ENCODE data around the gene RAB9A. TPM values are rescaled to one million over a fixed set of nuclear protein-coding genes. Genes with fewer than 3 reads are reported as not detected.
A peak's percentile ranks its signal among the peaks of the same experiment; 100 is the strongest.

Gene RAB9A
- polyA plus RNA-seq, 3 donors, result 17.9 to 38.1 (median 30.8) TPM

DNA sequence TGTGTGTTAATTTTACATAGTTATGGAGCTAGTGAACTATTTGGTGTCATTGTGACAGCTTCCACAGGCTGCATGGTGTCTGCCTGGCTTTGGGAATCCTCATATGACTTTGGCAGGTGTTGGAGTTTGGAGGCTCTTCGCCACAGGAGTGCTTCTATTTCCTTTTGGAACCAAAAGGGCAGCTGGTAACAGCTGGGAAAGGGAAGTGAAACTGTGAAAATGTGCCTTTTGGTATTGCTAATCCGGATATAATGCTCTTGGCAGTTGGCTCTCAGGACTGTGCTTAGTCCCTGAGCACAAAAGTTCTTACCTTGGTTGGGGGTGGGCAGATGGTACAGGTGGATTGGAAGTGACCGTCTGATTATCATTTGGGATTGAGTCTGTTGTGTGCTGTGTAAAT is 63.7 kb downstream of the RAB9A start:
- peak overlapping the region in 1 of 2 donors; percentile 39 for H3K27ac ChIP-seq (ENCODE audit: low read depth in 1 of 2, low read length in 2 of 2)
- no peak overlapping the region for H3K4me3 ChIP-seq (replicated peaks in 1 of 3; ENCODE audit: low read depth in 2 of 3, low read length in 3 of 3)
- Mint-ChIP-seq H3K27me3 (ENCODE audit: low read depth in 3 of 3) (peaks cover 0 to 3% (median 0%) of the 10 kb centered on the region in 3 donors), H3K4me3 (peak overlapping the region in 1 of 2 donors; percentile 16), H3K27ac (peak overlapping the region; percentile 51 to 92 (median 77)), H3K36me3 (peaks cover 5 to 11% of the 10 kb centered on the region in 2 donors), H3K4me1 (peaks cover 33% of the 10 kb centered on the region), H3K9me3 (peaks cover 0 to 3% (median 0%) of the 10 kb centered on the region in 7 donors)
- H3K9ac ChIP-seq (ENCODE audit: insufficient read depth, low read length, poor library complexity, severe bottlenecking), result no peak overlapping the region
- H4K20me1 ChIP-seq (ENCODE audit: insufficient read depth, low read length), result no peaks in the 10 kb centered on the region
- no peak overlapping the region for H2AFZ ChIP-seq (ENCODE audit: insufficient read depth, low read depth, low read length, poor library complexity, severe bottlenecking)
- H3K79me2 ChIP-seq (ENCODE audit: insufficient read depth, low read length), result peaks cover 4% of the 10 kb centered on the region
- no peak overlapping the region for H3K4me2 ChIP-seq (replicated peaks; ENCODE audit: extremely low read depth, low read length, poor library complexity, severe bottlenecking)
- TF ChIP-seq, protein P1, sequence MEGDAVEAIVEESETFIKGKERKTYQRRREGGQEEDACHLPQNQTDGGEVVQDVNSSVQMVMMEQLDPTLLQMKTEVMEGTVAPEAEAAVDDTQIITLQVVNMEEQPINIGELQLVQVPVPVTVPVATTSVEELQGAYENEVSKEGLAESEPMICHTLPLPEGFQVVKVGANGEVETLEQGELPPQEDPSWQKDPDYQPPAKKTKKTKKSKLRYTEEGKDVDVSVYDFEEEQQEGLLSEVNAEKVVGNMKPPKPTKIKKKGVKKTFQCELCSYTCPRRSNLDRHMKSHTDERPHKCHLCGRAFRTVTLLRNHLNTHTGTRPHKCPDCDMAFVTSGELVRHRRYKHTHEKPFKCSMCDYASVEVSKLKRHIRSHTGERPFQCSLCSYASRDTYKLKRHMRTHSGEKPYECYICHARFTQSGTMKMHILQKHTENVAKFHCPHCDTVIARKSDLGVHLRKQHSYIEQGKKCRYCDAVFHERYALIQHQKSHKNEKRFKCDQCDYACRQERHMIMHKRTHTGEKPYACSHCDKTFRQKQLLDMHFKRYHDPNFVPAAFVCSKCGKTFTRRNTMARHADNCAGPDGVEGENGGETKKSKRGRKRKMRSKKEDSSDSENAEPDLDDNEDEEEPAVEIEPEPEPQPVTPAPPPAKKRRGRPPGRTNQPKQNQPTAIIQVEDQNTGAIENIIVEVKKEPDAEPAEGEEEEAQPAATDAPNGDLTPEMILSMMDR (IDR thresholded peaks at IDR 0.05), result no peak
- intact Hi-C loops (cut with micrococcal nuclease), result no loop called here
- peaks cover 28 to 30% of the 10 kb centered on the region in 2 donors for H3K4me1 ChIP-seq (ENCODE audit: control insufficient read depth in 1 of 2, insufficient read depth in 2 of 2, low read length in 2 of 2)
- no peaks in the 10 kb centered on the region for H3K27me3 ChIP-seq (ENCODE audit: control insufficient read depth in 2 of 2, insufficient read depth in 2 of 2, low read length in 2 of 2)
- DNase-seq, result peak; percentile 34 to 72 (median 65)
- 25% methylated on average over 1 of the region's 3 CpGs for WGBS (ENCODE audit: insufficient coverage)
- no peaks in the 10 kb centered on the region for H3K9me3 ChIP-seq (replicated peaks in 1 of 2; ENCODE audit: control insufficient read depth in 1 of 2, insufficient read depth in 1 of 2, low read length in 2 of 2)
- peaks cover 4 to 5% of the 10 kb centered on the region in 2 donors for H3K36me3 ChIP-seq (replicated peaks in 1 of 2; ENCODE audit: control insufficient read depth in 1 of 2, insufficient read depth in 2 of 2, low read length in 2 of 2)

DNA sequence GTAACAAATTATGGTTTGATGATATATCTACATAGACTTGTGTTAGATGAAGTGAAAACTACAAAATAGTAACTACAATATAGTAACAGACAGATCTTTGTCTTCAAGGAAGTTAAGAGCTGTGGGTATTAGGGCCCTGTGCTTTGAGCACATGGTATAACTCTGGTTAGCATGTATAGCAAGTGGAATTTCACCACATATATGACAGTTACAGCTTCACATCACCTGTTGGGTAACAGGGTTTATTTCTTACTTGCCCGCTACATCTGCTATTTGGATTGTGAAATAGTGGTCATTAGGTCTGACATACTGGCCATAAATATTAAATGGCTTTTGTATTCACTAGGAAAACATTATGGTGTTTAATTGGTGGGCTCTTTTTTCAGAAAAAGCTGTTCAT is 65.8 kb downstream of the RAB9A start:
- Histone ChIP-seq H3K4me1 (ENCODE audit: control insufficient read depth in 1 of 2, insufficient read depth in 2 of 2, low read length in 2 of 2) (peaks cover 42 to 45% of the 10 kb centered on the region in 2 donors), H3K27me3 (ENCODE audit: control insufficient read depth in 2 of 2, insufficient read depth in 2 of 2, low read length in 2 of 2) (no peaks in the 10 kb centered on the region), H3K4me3 (replicated peaks in 1 of 3; ENCODE audit: low read depth in 2 of 3, low read length in 3 of 3) (no peak overlapping the region), H2AFZ (ENCODE audit: insufficient read depth, low read depth, low read length, poor library complexity, severe bottlenecking) (no peak overlapping the region), H3K9me3 (replicated peaks in 1 of 2; ENCODE audit: control insufficient read depth in 1 of 2, insufficient read depth in 1 of 2, low read length in 2 of 2) (no peaks in the 10 kb centered on the region), H3K9ac (ENCODE audit: insufficient read depth, low read length, poor library complexity, severe bottlenecking) (no peak overlapping the region), H3K36me3 (replicated peaks in 1 of 2; ENCODE audit: control insufficient read depth in 1 of 2, insufficient read depth in 2 of 2, low read length in 2 of 2) (peaks cover 5% of the 10 kb centered on the region in 2 donors), H4K20me1 (ENCODE audit: insufficient read depth, low read length) (no peaks in the 10 kb centered on the region), H3K79me2 (ENCODE audit: insufficient read depth, low read length) (peaks cover 4% of the 10 kb centered on the region), H3K27ac (ENCODE audit: low read depth in 1 of 2, low read length in 2 of 2) (no peak overlapping the region), H3K4me2 (replicated peaks; ENCODE audit: extremely low read depth, low read length, poor library complexity, severe bottlenecking) (no peak overlapping the region)
- H3K27me3 Mint-ChIP-seq (ENCODE audit: low read depth in 3 of 3), result peaks cover 0 to 3% (median 0%) of the 10 kb centered on the region in 3 donors
- peaks cover 9 to 10% of the 10 kb centered on the region in 2 donors for H3K36me3 Mint-ChIP-seq
- H3K4me1 Mint-ChIP-seq, result peaks cover 45% of the 10 kb centered on the region
- intact Hi-C loops (cut with micrococcal nuclease), result no loop called here
- H3K4me3 Mint-ChIP-seq, result no peak overlapping the region
- peaks cover 0 to 3% (median 0%) of the 10 kb centered on the region in 7 donors for H3K9me3 Mint-ChIP-seq
- TF ChIP-seq, protein P1 (IDR thresholded peaks at IDR 0.05), result no peak
- peak; percentile 36 to 67 (median 65) for DNase-seq
- WGBS (ENCODE audit: insufficient coverage), result no CpG with 5 or more reads among the region's 1 CpG
- H3K27ac Mint-ChIP-seq, result peak overlapping the region in 6 of 7 donors; percentile 11 to 66 (median 50)

All from CD14-positive monocyte (primary cell).